GM18526 (cell line): ENCODE data around the gene TESPA1.

Source experiments
- POLR2A ChIP-seq: IDR thresholded peaks from 3 replicates; pipeline ENCODE4 v1.6.1; 2011; ENCODE audit not compliant: insufficient read length; ENCODE audit errors: extremely low read depth

Gene TESPA1

DNA sequence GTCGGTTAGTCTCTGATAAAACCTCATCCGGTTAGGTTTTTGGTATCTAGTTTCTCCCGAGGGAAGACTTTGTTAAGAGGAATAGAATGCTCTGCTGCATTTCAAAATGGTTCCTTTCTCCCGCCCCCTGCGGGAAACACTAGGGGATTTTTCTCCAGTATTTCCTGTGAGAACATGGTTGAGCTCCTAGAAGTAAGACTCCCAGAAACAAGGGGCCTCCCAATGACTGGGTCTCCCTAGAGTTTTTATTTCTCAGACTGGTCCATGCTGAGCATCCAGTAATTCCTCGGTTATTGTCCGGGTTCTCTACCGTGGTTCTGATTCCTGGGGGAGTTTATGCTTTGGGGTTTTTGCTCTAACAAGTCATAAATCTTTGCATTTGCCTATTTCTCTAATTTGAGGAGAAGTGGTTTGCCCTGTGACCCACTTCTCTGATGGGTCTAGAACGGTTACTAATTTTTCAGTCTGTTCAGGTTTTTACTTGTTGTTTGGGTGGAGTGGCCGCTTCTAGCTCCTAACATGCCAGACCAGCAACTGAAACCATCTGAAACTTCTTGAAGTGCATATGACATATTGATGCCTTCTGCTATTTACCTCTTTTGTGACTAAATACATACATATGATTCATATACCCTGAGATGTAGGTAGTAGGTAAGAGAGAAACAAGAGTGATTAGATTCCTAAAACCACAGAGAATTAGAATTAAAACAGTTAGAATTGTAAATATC is 25.1 kb downstream of the TESPA1 start:
- TF ChIP-seq POLR2A: no peak

DNA sequence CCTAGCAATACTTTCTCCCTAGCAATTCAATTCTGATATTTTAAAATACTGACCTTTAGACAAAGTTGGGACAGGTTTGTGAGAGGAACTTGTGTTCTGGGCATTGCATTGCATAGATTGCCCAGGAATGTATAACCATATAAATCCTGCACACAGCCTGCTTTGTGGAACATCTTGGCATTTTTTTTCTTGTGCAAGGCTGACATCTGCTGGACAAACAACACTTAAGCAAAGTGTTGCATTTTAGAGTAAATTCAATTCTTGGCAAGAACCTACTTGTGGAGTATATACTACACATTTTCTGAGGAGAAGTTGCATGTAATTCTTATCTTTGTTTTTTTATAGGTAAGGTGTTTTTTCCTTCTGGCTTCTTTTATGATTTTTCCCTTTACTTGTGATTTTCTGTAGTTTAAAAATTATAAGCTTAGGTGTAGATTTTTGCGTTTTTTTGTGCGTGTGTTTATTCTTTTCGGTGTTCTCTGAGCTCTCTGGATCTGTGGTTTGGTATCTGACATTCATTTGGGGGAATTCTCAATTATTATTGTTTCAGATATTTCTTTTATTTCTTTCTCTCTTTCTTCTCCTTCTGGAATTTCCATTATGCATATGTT is 26.4 kb downstream of the TESPA1 start:
- TF ChIP-seq POLR2A: no peak

DNA sequence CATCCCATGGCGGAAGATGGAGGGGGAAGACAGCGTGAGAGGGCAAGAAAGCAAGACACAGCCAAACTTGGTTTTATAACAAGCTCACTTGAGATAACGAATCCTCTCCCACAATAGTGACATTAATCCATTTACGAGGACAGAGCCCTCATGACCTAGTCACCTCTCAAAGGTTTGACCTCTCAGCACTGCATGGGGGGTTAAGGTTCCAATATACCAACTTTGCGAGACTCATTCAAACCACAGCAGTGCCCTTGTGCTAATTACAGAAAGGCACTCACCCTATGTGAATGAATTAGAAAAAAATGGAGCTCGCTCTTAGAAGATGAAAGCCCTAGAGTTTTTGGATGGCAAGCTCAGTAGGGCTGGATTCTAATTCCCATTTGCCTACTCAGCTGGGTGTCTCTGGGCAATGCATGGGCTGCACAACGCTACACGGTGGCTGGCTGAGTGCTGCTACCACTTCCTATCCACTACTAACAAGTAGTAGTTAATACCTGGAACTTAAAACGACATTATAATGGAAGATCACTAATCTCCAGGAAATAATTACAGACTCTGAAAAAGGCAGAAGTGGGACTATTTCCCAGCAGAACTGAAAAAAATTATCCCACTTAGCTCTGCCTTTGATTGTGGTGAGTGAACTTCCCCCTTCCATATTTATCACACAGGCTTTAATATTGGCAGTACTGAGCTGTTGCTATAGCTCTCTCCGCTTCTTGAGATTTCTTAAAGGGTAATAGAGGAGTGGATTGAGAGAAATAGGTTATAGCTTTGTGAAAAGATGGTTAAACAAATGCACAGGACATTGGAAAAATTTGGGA is 27.5 kb downstream of the TESPA1 start:
- no peak for TF ChIP-seq POLR2A

DNA sequence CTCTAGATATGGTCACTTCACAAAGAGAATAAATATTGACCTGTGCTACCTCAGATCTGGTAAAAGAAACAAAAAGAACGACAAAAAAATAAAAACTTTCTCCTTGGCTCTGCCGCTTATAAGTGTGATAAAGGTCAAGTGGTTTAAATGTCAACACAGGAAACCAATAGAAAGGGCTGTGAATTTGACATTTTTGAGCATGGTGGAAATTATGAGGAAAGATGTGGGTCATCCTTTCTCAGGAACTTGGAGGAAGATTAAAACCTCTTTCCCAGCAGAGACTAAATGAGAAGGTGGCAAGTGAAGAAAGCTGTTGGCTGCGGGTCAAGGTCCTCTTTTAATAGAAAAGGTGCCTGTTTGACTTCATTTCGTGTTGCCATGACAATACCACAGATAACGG is 28.2 kb downstream of the TESPA1 start:
- TF ChIP-seq POLR2A: no peak

DNA sequence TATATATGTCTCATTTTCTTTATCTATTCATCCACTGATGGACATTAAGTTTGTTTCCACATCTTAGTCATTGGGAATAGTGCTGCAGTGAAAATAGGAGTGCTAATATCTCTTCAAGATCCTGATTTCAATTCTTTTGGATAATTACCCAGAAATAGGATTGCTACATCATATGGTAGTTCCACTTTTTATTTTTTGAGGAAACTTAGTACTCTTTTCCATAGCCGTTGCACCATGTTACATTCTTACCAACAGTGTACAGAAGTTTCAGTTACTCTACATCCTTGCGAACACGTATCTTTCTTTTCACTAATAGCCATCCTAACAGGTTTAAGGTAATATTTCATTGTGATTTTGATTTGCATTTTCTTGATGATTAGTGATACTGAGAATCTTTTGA is 29.8 kb downstream of the TESPA1 start:
- TF ChIP-seq POLR2A: no peak

DNA sequence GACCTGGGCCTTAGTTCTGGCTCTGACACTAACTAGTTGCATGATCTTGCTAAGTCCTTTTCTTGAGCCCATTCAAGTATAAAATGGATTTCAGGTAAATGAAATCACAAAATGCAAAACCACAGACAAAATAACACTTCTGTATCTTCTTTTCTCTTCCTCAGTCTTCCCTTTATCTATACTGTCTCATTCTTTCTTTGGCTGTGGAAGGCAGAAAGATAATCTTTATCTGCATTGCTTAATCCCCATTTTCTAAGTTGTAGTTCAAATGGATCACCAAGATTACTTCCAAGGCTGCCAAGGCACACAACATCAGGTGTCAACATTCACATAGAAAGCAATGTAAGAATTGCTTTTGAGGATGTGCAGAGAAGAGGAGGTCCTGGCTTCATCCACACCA is 30.3 kb downstream of the TESPA1 start:
- no peak for TF ChIP-seq POLR2A

DNA sequence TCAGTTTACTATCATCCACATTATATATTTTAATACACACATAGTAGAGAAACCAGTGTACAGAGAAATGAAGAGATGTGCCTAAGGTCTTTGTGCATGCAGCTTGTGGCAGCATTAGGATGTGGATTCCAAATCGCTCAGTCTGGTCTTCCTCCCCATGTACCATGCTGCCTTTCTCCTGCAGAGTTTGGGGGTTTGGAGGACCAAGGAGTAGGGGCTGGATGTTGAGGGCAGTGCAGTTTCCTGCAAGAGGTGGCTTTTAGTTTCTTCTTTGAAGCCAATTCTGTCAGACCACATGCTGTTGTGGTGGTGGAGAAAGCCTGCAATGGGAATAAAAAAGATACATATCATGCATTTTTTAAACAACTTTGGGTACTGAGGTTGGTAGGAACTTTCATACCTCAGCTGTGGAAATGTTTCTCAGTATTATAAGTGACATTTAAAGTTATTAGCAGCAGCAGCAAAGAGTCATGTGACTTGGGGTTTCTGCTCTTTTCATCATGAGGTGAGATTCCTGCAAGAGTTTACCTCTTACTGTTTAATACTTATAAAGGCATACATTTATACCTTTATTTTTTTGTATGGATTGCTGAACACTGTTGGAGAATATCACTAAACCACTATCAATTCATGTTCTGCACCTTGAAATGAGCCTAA is 34.4 kb downstream of the TESPA1 start:
- no peak for TF ChIP-seq POLR2A

DNA sequence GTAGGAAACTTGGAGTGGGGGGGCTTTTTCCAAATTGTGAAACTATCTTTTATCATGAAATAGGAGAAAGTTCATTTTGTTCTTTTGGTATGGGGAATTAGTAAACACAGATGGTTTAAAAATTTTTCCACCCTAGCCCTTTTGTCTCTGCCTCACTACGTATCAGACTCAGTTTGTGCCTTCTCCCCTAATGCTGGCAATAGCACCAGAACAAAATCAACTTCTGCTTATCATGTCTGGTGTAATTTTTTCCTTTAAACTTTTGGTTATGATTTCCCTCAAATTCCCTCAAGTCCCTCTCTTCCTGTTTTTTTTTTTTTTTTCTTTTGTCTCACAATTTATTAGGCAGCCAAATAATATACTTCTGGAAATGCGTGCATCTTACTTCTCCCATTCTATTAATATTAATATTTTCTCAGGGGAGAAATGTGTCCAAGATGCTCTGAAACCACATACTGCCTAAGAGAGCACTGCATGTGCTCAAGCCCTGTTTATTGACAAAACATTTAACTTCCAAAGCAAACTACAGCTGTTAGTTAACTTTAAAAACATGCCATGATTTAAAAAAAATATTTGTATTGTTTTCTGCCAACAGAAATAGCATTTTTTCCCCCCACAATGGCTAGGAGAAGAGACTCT is 35.4 kb downstream of the TESPA1 start:
- TF ChIP-seq POLR2A: no peak

DNA sequence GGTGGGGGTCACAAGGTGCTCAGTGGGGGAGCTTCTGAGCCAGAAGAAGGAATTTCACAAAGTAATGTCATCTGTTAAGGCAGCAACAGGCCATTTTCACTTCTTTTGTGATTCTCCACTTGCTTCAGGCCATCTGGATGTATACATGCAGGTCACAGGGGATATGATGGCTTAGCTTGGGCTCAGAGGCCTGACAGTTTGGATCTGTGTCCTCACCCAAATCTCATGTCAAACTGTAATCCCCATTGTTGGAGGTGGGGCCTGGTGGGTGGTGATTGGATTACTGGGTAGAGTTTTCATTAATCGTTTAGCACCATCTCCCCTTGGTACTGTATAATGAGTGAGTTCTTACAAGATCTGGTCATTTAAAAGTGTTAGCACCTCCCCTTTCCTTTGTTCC is 36.4 kb downstream of the TESPA1 start:
- TF ChIP-seq POLR2A: no peak

DNA sequence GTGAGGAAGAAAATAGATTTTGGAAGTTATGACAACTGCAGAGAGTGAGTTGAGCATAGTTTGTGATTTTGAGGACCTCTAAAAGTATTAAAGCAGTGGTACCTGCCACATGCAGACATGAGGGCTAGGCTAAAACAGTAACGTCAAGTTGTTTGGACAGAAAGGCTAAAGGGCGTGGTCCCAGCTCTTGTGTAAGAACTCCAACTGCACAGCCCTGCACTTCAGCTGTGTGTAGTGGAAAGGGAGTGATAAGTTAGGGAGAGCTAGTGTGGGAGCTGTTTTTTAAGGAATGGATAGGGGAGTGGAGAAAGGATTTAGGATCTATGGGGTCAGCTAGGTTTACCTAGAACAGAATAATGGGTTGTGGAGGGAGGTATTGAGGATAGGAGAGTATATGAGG is 39.5 kb downstream of the TESPA1 start:
- no peak for TF ChIP-seq POLR2A

DNA sequence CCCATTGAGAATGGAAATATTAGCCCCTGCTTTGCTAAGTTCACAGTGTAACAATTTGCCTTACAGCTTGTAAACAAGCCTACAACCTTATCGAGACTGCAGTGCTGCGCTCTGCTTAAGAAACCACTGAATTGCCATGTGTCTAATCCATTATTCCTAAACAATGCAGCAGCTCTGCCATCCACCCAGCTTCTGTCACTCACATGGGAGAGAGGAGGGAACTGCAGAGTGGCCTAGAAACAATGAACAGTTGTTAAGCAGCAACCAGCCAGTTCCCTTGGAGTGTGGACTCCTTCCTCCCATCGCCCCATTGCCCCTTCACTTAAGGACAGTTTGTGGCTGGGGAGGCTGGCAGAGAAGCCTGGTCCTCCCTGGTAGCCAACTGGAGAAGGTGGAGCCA is 42.9 kb downstream of the TESPA1 start:
- no peak for TF ChIP-seq POLR2A

DNA sequence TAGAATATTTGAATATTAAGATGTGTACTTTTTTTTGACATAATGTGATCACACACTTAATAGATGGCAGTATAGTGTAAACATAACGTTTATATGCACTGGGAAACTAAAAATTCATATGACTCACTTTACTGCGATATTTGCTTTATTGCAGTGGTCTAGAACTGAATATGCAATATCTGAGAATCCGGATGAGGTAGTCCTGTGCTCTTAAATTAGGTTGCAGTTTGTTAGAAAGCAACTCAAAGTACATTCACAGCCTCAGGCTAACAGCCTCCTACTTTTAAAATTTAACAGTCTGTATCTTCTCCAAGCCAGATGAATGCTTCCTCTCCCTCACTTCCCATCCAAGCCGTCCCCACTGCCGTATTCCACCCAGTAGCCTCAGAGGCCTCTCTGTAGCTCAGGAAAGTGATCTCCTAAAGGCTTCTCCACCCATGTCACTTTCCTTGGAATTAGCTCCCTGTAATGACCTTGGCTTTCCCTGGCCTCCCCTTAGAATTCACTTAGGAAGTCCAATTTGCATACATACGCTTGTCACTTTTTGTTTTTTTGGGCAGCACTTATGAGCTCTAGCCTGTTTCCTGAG is 43.7 kb downstream of the TESPA1 start:
- no peak for TF ChIP-seq POLR2A

DNA sequence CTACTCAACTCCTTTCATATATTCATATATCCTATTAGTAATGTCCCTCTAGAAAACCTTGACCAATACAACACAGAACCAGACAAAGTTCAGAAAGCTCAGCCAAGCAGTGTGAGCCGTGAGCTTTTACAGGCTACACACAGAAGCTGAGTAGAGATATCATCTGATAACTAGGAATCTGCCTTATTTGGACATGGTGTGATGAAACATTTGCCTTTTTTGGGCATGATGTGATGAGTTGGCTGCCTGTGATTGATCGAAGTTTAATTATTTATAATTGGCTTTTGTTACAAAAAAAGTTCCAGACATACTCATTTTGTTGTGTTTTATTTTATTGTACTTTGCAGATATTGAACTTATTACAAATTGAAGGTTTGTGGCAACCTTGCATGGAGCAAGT is 46.6 kb downstream of the TESPA1 start:
- TF ChIP-seq POLR2A: no peak

DNA sequence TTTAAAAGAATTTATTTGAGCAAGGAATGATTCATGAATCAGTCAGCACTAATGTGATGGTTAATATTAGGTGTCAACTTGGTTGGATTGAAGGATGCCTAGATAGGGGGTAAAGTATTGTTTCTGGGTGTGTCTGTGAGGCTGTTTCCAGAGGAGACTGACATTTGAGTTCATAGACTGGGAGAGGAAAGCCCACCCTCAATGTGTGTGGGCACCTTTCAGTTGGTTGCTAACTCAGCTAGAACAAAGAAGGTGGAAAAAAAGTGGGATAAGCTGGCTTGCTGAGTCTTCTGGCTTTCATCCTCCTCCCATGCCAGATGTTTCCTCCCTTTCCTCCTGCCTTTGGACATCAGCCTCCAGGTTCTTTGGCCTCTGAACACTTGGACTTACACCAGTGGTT is 47.2 kb downstream of the TESPA1 start:
- no peak for TF ChIP-seq POLR2A

DNA sequence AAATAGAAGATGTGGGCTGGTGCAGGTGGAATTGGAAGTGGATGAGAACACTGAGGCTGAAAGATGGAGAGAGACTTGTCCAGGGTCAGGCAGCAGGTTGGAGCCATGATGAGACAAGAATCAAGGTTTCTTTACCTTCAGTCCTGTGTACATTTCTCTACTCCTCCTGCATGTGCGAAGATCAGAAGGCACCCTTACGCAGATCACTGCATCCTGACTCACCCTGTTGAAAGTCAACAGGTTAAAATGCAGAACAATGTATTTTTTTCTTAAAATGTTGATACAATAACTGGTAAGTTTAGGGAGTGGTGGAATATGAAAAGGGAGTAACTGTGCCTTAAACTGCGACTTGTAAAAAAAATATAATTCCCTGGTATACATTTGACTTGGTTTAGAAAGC is 47.8 kb downstream of the TESPA1 start:
- TF ChIP-seq POLR2A: no peak
